Hepatocyte (in vitro differentiated cells): Measurements from ENCODE around the gene SGMS1. TPM values are rescaled to one million over a fixed set of nuclear protein-coding genes. Genes with fewer than 3 reads are reported as not detected.

Experiments used
- DNase-seq: peaks from one replicate; pipeline ENCODE4 v3.0.0-alpha.2; 2016; ENCODE audit warnings: low spot score
- H2AFZ ChIP-seq: fragments of 200-600 bp; sonication (generic); 2 replicates; pipeline ENCODE4 v1.6.0; 2016; ENCODE audit warnings: antibody characterized with exemption, mild to moderate bottlenecking
- H3K27ac ChIP-seq: fragments of 200-600 bp; sonication (generic); 2 replicates; pipeline ENCODE4 v1.5.1; 2016; ENCODE audit warnings: mild to moderate bottlenecking
- H3K27me3 ChIP-seq: fragments of 200-600 bp; sonication (generic); 2 replicates; pipeline ENCODE4 v1.6.1; 2016
- H3K36me3 ChIP-seq: fragments of 200-600 bp; sonication (generic); replicated peaks from 2 replicates; pipeline ENCODE4 v1.5.1; 2016; ENCODE audit warnings: low read depth; ENCODE audit not compliant: insufficient read depth
- H3K4me1 ChIP-seq: fragments of 200-600 bp; sonication (generic); 2 replicates; pipeline ENCODE4 v1.5.1; 2016; ENCODE audit warnings: mild to moderate bottlenecking, moderate library complexity; ENCODE audit not compliant: insufficient read depth
- H3K4me2 ChIP-seq: fragments of 200-600 bp; sonication (generic); 2 replicates; pipeline ENCODE4 v1.6.0; 2016
- H3K4me3 ChIP-seq: fragments of 200-600 bp; sonication (generic); 2 replicates; pipeline ENCODE4 v1.5.1; 2016; ENCODE audit warnings: mild to moderate bottlenecking
- H3K79me2 ChIP-seq: fragments of 200-600 bp; sonication (generic); 2 replicates; pipeline ENCODE4 v1.6.0; 2017; ENCODE audit warnings: mild to moderate bottlenecking
- H3K9me2 ChIP-seq: fragments of 200-600 bp; sonication (generic); replicated peaks from 2 replicates; pipeline ENCODE4 v1.6.0; 2017; ENCODE audit warnings: mild to moderate bottlenecking; ENCODE audit not compliant: insufficient read depth
- H3K9me3 ChIP-seq: fragments of 200-600 bp; sonication (generic); 2 replicates; pipeline ENCODE4 v1.5.1; 2016; ENCODE audit warnings: low read depth, mild to moderate bottlenecking
- H4K20me1 ChIP-seq: fragments of 200-600 bp; sonication (generic); 2 replicates; pipeline ENCODE4 v1.6.0; 2016; ENCODE audit warnings: mild to moderate bottlenecking; ENCODE audit not compliant: insufficient read depth, poor library complexity, severe bottlenecking
- EZH2 ChIP-seq: fragments of 200-600 bp; sonication (generic); IDR thresholded peaks from 2 replicates; pipeline ENCODE4 v1.6.1; 2016; ENCODE audit warnings: antibody characterized with exemption, mild to moderate bottlenecking, borderline replicate concordance
- EZH2phosphoT487 ChIP-seq: fragments of 200-600 bp; sonication (generic); IDR thresholded peaks from one replicate; pipeline ENCODE4 v1.6.1; 2018; ENCODE audit warnings: antibody characterized with exemption, mild to moderate bottlenecking, low read depth, moderate library complexity; ENCODE audit not compliant: unreplicated experiment, severe bottlenecking
- WGBS: methylation state at CpG from one replicate; pipeline ENCODE4 v1.1.6; 2016; ENCODE audit warnings: low lambda C conversion rate; ENCODE audit errors: missing lambda C conversion rate; 5-methylcytosine and 5-hydroxymethylcytosine counted together
- polyA plus RNA-seq: library from polyadenylated mRNA; unstranded; fragments of >200 nt; fragmentation: Nextera tagmentation; extraction: Ambion mirVana; gene quantifications from 2 replicates; pipeline ENCODE4 v1.2.1, GENCODE V29; 2016
- total RNA-seq: library from RNA; depleted of rRNA; stranded (reverse); fragments of >200 nt; gene quantifications from 2 replicates; pipeline ENCODE4 v1.2.3, GENCODE V29; 2014
- TF ChIP-seq, protein P1 (sequence below): fragments of 200-600 bp; sonication (generic); IDR thresholded peaks from 2 replicates; pipeline ENCODE4 v1.5.1; 2016; ENCODE audit warnings: antibody characterized with exemption, mild to moderate bottlenecking; ENCODE audit not compliant: poor library complexity

The SGMS1 gene
- total and polyA plus RNA-seq, 2 experiments from 2014 or later: 28.1 to 87.8 TPM

DNA sequence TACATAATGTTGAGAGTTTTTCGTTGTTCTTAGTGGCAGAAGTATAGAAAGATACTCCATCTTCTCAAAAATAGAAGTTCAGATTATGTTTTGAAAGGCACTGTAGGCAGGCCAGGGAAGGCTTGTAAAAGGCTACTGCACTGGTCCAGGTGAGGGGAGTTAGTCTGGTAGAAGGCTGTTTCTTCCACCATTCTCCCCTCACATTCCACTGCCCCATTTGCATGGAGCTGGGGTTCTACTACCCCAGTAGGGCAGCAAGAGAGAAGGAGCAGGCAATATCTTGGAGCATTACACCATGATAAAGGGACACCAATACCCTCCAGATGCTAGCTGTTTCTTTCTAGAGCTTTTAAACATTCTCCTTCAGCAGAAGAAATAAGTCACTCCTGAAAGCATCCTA, 16.5 kb upstream of the SGMS1 start:
- Histone ChIP-seq H3K4me1 (no peaks in the 10 kb centered on the region), H3K9me2 (no peaks in the 10 kb centered on the region), H3K36me3 (no peaks in the 10 kb centered on the region), H4K20me1 (no peaks in the 10 kb centered on the region), H3K79me2 (no peaks in the 10 kb centered on the region), H3K27ac (no peak overlapping the region), H3K4me2 (no peak overlapping the region), H3K27me3 (no peaks in the 10 kb centered on the region), H3K9me3 (no peaks in the 10 kb centered on the region), H3K4me3 (no peak overlapping the region), H2AFZ (no peak overlapping the region)
- no peak for DNase-seq
- WGBS: 82% methylated on average over 1 of the region's 1 CpG
- TF ChIP-seq, protein P1, sequence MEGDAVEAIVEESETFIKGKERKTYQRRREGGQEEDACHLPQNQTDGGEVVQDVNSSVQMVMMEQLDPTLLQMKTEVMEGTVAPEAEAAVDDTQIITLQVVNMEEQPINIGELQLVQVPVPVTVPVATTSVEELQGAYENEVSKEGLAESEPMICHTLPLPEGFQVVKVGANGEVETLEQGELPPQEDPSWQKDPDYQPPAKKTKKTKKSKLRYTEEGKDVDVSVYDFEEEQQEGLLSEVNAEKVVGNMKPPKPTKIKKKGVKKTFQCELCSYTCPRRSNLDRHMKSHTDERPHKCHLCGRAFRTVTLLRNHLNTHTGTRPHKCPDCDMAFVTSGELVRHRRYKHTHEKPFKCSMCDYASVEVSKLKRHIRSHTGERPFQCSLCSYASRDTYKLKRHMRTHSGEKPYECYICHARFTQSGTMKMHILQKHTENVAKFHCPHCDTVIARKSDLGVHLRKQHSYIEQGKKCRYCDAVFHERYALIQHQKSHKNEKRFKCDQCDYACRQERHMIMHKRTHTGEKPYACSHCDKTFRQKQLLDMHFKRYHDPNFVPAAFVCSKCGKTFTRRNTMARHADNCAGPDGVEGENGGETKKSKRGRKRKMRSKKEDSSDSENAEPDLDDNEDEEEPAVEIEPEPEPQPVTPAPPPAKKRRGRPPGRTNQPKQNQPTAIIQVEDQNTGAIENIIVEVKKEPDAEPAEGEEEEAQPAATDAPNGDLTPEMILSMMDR: no peak
- no peak for TF ChIP-seq EZH2phosphoT487
- TF ChIP-seq EZH2: no peak

DNA sequence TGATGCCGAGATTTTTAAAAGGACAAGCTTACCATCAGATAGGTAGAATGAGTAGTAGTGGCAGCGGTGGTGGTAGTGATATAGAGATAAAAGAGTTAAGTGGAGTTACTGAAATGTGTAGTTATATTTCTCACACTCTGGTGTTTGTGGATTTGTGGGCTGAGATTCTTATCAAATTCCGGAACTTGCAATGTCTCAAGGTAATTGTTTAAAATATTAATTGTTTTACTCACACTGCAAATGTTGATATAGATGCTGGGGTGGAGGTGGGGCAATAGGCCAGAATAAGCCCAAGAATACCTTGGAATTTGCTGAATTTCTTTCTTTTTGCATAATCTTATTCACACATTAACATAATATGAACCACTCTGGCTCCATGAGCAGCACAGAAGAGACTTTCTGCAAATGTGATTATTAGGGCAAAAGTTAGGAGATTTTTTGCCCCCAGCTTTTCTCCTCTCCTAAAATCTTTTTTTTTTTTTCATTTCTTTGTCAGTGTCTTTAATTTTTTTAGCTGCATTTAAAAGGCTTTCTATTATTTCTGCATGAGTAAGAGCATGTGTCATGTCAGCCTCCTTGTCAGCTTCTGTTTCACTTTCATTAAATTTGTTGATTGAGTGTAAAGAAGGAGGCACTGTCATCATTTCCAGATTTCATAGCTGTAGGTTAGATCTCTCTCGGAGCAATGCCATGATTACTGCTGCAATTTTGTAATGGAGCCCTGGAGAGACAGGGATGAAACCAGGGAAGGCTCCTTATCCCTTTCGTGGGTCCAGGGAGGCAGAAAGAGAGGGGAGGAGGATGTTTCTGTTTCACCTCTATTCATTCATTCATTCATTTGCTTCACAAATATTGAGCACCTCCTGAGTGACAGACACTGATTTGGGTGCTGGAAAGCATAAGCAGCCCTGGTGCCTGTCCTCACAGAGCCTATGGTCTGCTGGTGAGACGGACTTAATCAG, 13.1 kb upstream of the SGMS1 start:
- no peaks in the 10 kb centered on the region for H3K36me3 ChIP-seq
- no peaks in the 10 kb centered on the region for H3K9me3 ChIP-seq
- no peaks in the 10 kb centered on the region for H3K79me2 ChIP-seq
- WGBS: 83% methylated on average over 6 of the region's 6 CpGs
- H3K27me3 ChIP-seq: no peaks in the 10 kb centered on the region
- H4K20me1 ChIP-seq: no peaks in the 10 kb centered on the region
- H3K4me2 ChIP-seq: no peak overlapping the region
- DNase-seq: no peak
- H2AFZ ChIP-seq: no peak overlapping the region
- H3K4me1 ChIP-seq: no peaks in the 10 kb centered on the region
- TF ChIP-seq, protein P1: no peak
- TF ChIP-seq EZH2phosphoT487 (no peak), EZH2 (no peak)
- no peaks in the 10 kb centered on the region for H3K9me2 ChIP-seq
- H3K4me3 ChIP-seq: no peak overlapping the region
- no peak overlapping the region for H3K27ac ChIP-seq

DNA sequence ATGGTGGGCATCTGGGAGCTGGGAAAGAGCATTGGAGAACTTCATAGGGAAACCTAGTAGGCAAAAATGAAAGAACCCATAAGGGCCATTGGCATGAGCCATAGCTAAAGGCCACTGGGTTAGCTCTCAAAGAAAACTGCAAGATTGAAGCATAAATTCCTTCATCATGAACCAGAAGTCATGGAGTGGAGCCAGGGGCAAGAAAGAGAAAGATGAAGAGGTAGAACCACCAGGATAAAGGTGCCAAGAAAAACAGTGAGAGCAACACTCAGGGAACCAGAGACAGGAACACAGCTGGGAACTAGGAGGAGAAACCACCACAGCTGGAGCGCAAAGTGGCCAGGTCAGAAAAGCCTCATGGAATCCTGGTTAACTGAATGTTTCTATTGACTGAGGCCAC, 11.5 kb upstream of the SGMS1 start:
- H3K4me1 ChIP-seq: no peaks in the 10 kb centered on the region
- no peak overlapping the region for H3K4me2 ChIP-seq
- H3K9me3 ChIP-seq: no peaks in the 10 kb centered on the region
- no peak overlapping the region for H2AFZ ChIP-seq
- no peaks in the 10 kb centered on the region for H3K9me2 ChIP-seq
- H4K20me1 ChIP-seq: no peaks in the 10 kb centered on the region
- no peak for DNase-seq
- H3K27me3 ChIP-seq: no peaks in the 10 kb centered on the region
- no peak for TF ChIP-seq EZH2
- TF ChIP-seq, protein P1: no peak
- no peak for TF ChIP-seq EZH2phosphoT487
- H3K27ac ChIP-seq: no peak overlapping the region
- no peaks in the 10 kb centered on the region for H3K36me3 ChIP-seq
- no peak overlapping the region for H3K4me3 ChIP-seq
- no peaks in the 10 kb centered on the region for H3K79me2 ChIP-seq
- 93% methylated on average over 1 of the region's 1 CpG for WGBS
